Breast epithelium (tissue), 3 donors: Measurements from ENCODE around the gene MDN1.

Experiments
- POLR2A ChIP-seq: fragments of 450-650 bp; IDR thresholded peaks from one replicate; pipeline ENCODE4 v1.6.1; 2016; ENCODE audit warnings: antibody characterized with exemption, mild to moderate bottlenecking, moderate library complexity
- POLR2AphosphoS5 ChIP-seq, 3 donors: sonication (generic); formaldehyde crosslinking; IDR thresholded peaks; one replicate each; pipeline ENCODE4 v1.6.1; 2017; ENCODE audit warnings: antibody characterized with exemption in 3 of 3
- TF ChIP-seq, protein P1 (sequence below), 3 donors: fragments of 450-650 bp; IDR thresholded peaks; one replicate each; pipeline ENCODE4 v1.5.1; 2016 to 2017; ENCODE audit warnings: antibody characterized with exemption in 3 of 3, mild to moderate bottlenecking in 3 of 3, moderate library complexity in 3 of 3

DNA sequence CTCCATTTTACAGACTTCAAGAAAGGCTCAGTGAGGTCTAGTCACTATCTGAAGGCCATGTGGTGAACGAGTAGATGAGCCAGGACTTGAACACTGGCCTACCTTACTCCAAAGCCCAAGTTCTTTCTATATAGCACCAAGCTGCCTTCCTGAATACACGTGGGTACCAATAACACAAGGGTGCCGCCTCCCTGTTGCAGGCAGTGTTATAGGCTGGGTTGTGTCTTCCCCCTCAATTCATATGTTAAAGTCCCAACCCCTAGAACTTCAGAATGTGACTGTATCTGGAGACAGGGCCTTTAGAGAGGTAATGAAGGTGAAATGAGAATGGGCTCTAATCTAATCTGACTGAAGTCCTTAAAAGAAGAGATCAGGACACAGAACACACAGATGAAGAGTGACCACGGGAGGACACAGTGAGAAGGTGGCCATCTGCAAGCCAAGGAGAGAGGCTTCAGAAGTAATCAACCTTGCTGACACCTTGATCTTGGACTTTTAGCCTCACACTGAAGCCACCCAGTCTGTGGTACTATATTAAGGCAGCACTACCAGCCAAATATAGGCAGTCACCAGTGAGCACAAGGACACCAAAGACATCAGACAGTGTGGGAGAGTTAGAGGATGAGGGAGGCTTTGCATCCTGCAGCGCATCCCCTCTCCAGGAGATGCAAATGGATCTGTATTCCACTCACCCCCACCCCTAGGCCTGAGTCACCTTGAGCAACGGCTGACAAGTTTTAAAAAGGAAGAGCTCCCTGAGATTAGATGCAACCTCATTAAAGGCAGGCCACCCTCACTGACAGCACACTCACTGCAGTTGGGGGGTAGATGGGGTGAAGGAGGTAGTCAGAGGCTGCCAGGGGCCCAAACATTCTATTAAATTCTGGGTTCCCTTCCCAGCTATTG, 140.1 kb downstream of the MDN1 start:
- TF ChIP-seq, protein P1, sequence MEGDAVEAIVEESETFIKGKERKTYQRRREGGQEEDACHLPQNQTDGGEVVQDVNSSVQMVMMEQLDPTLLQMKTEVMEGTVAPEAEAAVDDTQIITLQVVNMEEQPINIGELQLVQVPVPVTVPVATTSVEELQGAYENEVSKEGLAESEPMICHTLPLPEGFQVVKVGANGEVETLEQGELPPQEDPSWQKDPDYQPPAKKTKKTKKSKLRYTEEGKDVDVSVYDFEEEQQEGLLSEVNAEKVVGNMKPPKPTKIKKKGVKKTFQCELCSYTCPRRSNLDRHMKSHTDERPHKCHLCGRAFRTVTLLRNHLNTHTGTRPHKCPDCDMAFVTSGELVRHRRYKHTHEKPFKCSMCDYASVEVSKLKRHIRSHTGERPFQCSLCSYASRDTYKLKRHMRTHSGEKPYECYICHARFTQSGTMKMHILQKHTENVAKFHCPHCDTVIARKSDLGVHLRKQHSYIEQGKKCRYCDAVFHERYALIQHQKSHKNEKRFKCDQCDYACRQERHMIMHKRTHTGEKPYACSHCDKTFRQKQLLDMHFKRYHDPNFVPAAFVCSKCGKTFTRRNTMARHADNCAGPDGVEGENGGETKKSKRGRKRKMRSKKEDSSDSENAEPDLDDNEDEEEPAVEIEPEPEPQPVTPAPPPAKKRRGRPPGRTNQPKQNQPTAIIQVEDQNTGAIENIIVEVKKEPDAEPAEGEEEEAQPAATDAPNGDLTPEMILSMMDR (IDR thresholded peaks at IDR 0.05) = no peak
- no peak for TF ChIP-seq POLR2A
- no peak for TF ChIP-seq POLR2AphosphoS5 (IDR thresholded peaks at IDR 0.05)
